RWPE2 (cell line): ENCODE measurements around the gene KDSR.

Experiments used
- ATAC-seq: fragments of 200-7000 bp; cut with Tn5 transposase; 3 replicates; pipeline ENCODE4 v1.9.1; 2021; ENCODE audit warnings: low read depth
- DNase-seq: peaks from one replicate; pipeline ENCODE4 v3.0.0-alpha.2; 2020; ENCODE audit warnings: low spot score
- H3K27ac ChIP-seq: fragments of 450-650 bp; 2 replicates; pipeline ENCODE4 v1.5.1; 2017; ENCODE audit warnings: mild to moderate bottlenecking; ENCODE audit not compliant: poor library complexity, severe bottlenecking
- H3K27me3 ChIP-seq: fragments of 250-450 bp; sonication (Bioruptor Pico); 2 replicates; pipeline ENCODE4 v1.5.1; 2021; ENCODE audit warnings: mild to moderate bottlenecking, moderate library complexity; ENCODE audit not compliant: insufficient read depth, poor library complexity, severe bottlenecking
- H3K36me3 ChIP-seq: fragments of 250-450 bp; sonication (Bioruptor Pico); 2 replicates; pipeline ENCODE4 v1.5.1; 2020; ENCODE audit warnings: low read depth, mild to moderate bottlenecking, moderate library complexity
- H3K4me1 ChIP-seq: fragments of 250-450 bp; sonication (Bioruptor Pico); 2 replicates; pipeline ENCODE4 v1.5.1; 2021; ENCODE audit warnings: mild to moderate bottlenecking, moderate library complexity; ENCODE audit not compliant: insufficient read depth, poor library complexity, severe bottlenecking
- H3K4me3 ChIP-seq: fragments of 250-450 bp; sonication (Bioruptor Pico); 2 replicates; pipeline ENCODE4 v1.5.1; 2021; ENCODE audit warnings: mild to moderate bottlenecking, moderate library complexity; ENCODE audit not compliant: severe bottlenecking
- H3K9me3 ChIP-seq: fragments of 250-450 bp; sonication (Bioruptor Pico); 2 replicates; pipeline ENCODE4 v1.5.1; 2021; ENCODE audit warnings: mild to moderate bottlenecking, moderate library complexity; ENCODE audit not compliant: severe bottlenecking
- TF ChIP-seq, protein P1 (sequence below): fragments of 450-650 bp; IDR thresholded peaks from one replicate; pipeline ENCODE4 v1.5.1; 2017; ENCODE audit warnings: mild to moderate bottlenecking, moderate library complexity; ENCODE audit not compliant: poor library complexity, severe bottlenecking

The KDSR gene

DNA sequence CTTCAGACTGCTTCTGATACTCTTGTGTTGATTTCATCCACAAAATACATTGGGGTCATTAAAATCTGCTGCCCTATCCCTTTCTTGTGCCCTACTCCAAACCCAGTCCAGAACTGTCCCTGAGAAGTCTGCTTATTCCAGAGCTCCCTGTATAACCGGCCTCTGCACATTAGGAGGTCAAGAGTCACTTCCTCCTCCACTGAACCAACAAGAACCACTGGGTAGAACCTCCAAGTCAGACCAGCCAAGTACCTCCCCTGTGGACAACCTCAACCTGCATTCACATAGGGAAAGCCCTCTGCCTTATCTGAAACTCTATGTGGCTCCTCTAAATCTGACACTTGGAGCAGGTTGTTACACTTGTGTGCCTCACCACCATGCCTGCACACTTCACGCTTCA lies 22.1 kb downstream of the KDSR start:
- ATAC-seq (no peak), DNase-seq (no peak)
- Histone ChIP-seq H3K27ac (peak overlapping the region; percentile 86), H3K27me3 (no peaks in the 10 kb centered on the region), H3K4me1 (peaks cover 24% of the 10 kb centered on the region), H3K36me3 (peaks cover 92% of the 10 kb centered on the region), H3K9me3 (no peaks in the 10 kb centered on the region), H3K4me3 (no peak overlapping the region)
- TF ChIP-seq, protein P1, sequence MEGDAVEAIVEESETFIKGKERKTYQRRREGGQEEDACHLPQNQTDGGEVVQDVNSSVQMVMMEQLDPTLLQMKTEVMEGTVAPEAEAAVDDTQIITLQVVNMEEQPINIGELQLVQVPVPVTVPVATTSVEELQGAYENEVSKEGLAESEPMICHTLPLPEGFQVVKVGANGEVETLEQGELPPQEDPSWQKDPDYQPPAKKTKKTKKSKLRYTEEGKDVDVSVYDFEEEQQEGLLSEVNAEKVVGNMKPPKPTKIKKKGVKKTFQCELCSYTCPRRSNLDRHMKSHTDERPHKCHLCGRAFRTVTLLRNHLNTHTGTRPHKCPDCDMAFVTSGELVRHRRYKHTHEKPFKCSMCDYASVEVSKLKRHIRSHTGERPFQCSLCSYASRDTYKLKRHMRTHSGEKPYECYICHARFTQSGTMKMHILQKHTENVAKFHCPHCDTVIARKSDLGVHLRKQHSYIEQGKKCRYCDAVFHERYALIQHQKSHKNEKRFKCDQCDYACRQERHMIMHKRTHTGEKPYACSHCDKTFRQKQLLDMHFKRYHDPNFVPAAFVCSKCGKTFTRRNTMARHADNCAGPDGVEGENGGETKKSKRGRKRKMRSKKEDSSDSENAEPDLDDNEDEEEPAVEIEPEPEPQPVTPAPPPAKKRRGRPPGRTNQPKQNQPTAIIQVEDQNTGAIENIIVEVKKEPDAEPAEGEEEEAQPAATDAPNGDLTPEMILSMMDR = no peak

DNA sequence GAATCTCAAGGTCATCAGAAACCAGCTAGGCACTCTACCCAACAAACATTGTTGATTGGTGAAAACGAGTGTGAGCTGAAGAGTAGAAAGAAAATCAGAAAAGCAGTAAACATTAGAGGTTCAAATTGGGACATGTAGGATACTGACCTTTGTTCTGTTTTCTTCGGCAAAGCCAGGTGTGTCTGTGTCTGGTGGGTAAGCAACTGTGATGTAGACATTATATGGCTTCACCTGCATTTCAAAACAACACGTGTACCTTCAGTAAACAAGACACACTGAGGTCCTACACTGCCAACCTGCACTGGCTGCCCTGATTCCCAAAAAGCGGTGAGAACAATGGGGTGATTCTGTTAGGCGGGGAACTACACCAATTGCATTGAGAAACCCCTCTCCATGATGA lies 22.7 kb downstream of the KDSR start:
- peaks cover 24% of the 10 kb centered on the region for H3K4me1 ChIP-seq
- TF ChIP-seq, protein P1 = no peak
- H3K27ac ChIP-seq = peak overlapping the region; percentile 86
- ATAC-seq = no peak
- no peaks in the 10 kb centered on the region for H3K27me3 ChIP-seq
- no peaks in the 10 kb centered on the region for H3K9me3 ChIP-seq
- no peak overlapping the region for H3K4me3 ChIP-seq
- peaks cover 92% of the 10 kb centered on the region for H3K36me3 ChIP-seq
- no peak for DNase-seq

DNA sequence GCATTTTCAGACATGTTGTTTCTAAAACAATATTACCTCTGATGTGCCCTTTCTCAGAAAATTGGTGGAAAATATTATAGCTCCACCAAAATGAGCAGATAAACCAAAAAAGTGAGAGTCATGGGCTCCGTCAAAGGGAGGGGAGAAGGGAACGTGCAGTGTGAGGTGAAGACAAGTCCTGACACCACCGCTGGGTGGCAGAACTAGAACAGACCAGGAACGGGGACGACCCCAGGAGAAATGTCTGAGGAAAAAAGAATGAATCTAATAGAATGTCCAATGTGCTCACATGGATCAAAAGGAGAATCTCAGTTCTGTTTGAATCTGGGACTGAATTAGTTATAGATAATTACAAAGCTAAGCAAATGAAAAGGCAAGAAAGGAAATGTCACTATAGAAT lies 24.8 kb downstream of the KDSR start:
- peaks cover 92% of the 10 kb centered on the region for H3K36me3 ChIP-seq
- H3K4me1 ChIP-seq = peaks cover 19% of the 10 kb centered on the region
- TF ChIP-seq, protein P1 = peak; percentile 49
- ATAC-seq (no peak), DNase-seq (no peak)
- no peaks in the 10 kb centered on the region for H3K27me3 ChIP-seq
- no peak overlapping the region for H3K27ac ChIP-seq
- H3K4me3 ChIP-seq = no peak overlapping the region
- H3K9me3 ChIP-seq = no peaks in the 10 kb centered on the region

DNA sequence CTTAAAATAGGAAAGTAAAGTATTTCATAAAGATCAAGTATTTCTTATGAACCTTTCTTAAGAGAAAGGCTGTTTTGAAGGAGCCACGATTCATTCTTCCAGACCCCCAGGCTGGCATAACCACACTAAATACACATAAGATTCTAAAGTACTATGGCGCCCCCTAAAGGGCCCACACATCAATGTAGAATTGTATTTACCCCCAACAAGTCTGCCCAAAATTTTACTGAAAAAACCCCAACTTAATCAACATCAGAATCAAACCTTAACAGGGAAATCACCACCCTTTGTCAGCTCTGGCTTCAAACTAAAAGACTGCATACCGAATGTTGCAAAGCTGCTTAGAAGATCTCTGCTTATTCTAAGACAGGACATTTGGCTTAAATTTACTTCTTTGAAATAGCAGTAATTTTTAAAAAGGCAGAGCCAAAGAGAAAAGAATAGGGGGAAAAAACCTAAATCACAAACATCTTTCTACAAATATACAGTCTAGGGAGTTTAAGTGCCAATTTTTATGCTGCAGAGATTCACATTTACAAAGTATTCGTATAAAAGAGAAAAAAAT lies 27.0 kb downstream of the KDSR start:
- Histone ChIP-seq H3K27me3 (no peaks in the 10 kb centered on the region), H3K4me1 (peaks cover 10% of the 10 kb centered on the region), H3K9me3 (no peaks in the 10 kb centered on the region), H3K36me3 (peaks cover 92% of the 10 kb centered on the region), H3K4me3 (no peak overlapping the region), H3K27ac (no peak overlapping the region)
- no peak for ATAC-seq
- no peak for DNase-seq
- TF ChIP-seq, protein P1 = peak; percentile 42

- no peaks in the 10 kb centered on the region for H3K9me3 ChIP-seq
- ATAC-seq = peak; percentile 88
- DNase-seq = no peak
- TF ChIP-seq, protein P1 = no peak
- H3K4me3 ChIP-seq = no peak overlapping the region
- H3K36me3 ChIP-seq = peaks cover 81% of the 10 kb centered on the region
- H3K4me1 ChIP-seq = peaks cover 10% of the 10 kb centered on the region
- peak overlapping the region; percentile 65 for H3K27ac ChIP-seq
- no peaks in the 10 kb centered on the region for H3K27me3 ChIP-seq
Measured at GRCh38 chr18:63336366-63337099, 30.5 kb downstream of the KDSR start.
